Measurements from ENCODE around the gene CGNL1. TPM values are rescaled to one million over a fixed set of nuclear protein-coding genes. Genes with fewer than 3 reads are reported as not detected.

The CGNL1 gene
- total RNA-seq, 1 experiment from 2014 or later = 34.6 TPM

GRCh38 chr15:57452090-57452754 is 75.9 kb downstream of the CGNL1 start:
- no peak overlapping the region for H2AK5ac ChIP-seq (ENCODE audit: insufficient read length, low read length)
- H3K9ac ChIP-seq (ENCODE audit: extremely low read depth, insufficient read length, low read length) = no peak overlapping the region
- TF ChIP-seq CTCF (conservative IDR thresholded peaks at IDR 0.05) = no peak
- no peak overlapping the region for H3K27ac ChIP-seq (ENCODE audit: insufficient read length, low read depth, low read length)
- no peak overlapping the region for H4K5ac ChIP-seq (ENCODE audit: insufficient read length, low read depth, low read length)
- no peaks in the 10 kb centered on the region for H4K20me1 ChIP-seq (ENCODE audit: control insufficient read depth, insufficient read depth, insufficient read length)
- no peaks in the 10 kb centered on the region for H3K23me2 ChIP-seq (ENCODE audit: insufficient read length, low read depth, low read length, poor library complexity, severe bottlenecking)
- Mint-ChIP-seq H3K4me3 (no peak overlapping the region), H3K27me3 (ENCODE audit: low read depth) (no peaks in the 10 kb centered on the region), H3K4me1 (no peaks in the 10 kb centered on the region), H3K9me3 (no peaks in the 10 kb centered on the region), H3K36me3 (ENCODE audit: insufficient read depth in 1 of 3, low read depth in 3 of 3) (peaks cover 12 to 45% (median 42%) of the 10 kb centered on the region in 3 experiments; a peak in 6 of 7 replicates), H3K27ac (peak overlapping the region in 2 of 3 experiments; percentile 12 to 22; a peak in 1 of 7 replicates)
- no peak overlapping the region for H2BK120ac ChIP-seq (ENCODE audit: low read depth, low read length, poor library complexity, severe bottlenecking)
- H2BK12ac ChIP-seq (ENCODE audit: insufficient read length, low read depth, low read length) = no peak overlapping the region
- H3K79me1 ChIP-seq (ENCODE audit: insufficient read depth, low read depth, low read length, poor library complexity, severe bottlenecking) = no peaks in the 10 kb centered on the region
- no peak overlapping the region for H3K18ac ChIP-seq (ENCODE audit: insufficient read length, low read depth, low read length)
- no peak overlapping the region for H2BK15ac ChIP-seq (ENCODE audit: low read depth, low read length)
- H4K8ac ChIP-seq (replicated peaks; ENCODE audit: insufficient read length, low read depth, low read length) = no peak overlapping the region
- H3K14ac ChIP-seq (ENCODE audit: insufficient read depth, low read length) = no peak overlapping the region
- no peak overlapping the region for H3T11ph ChIP-seq (ENCODE audit: low read length)
- H2BK5ac ChIP-seq (ENCODE audit: insufficient read length, low read length) = no peak overlapping the region
- no peak overlapping the region for H2BK20ac ChIP-seq (ENCODE audit: low read depth, low read length, poor library complexity, severe bottlenecking)
- no peaks in the 10 kb centered on the region for H3K4me1 ChIP-seq (ENCODE audit: insufficient read depth, low read length)
- H3K27me3 ChIP-seq (ENCODE audit: insufficient read depth, low read length) = no peaks in the 10 kb centered on the region
- H3K23ac ChIP-seq (ENCODE audit: insufficient read length, low read depth, low read length) = no peak overlapping the region
- WGBS (ENCODE audit: extremely low coverage, insufficient read length, low lambda C conversion rate) = no CpG with 5 or more reads among the region's 11 CpGs
- H3K4me2 ChIP-seq (ENCODE audit: insufficient read depth, insufficient read length, low read length) = no peak overlapping the region
- H3K9me3 ChIP-seq (ENCODE audit: control insufficient read depth, low read depth, low read length) = no peaks in the 10 kb centered on the region
- H2AFZ ChIP-seq (ENCODE audit: low read length) = no peak overlapping the region
- no peak overlapping the region for H3K4ac ChIP-seq (ENCODE audit: low read depth, low read length)
- H3K56ac ChIP-seq (ENCODE audit: insufficient read length, low read depth, low read length) = no peak overlapping the region
- H4K91ac ChIP-seq (ENCODE audit: insufficient read length, low read depth, low read length) = no peak overlapping the region
- no peak for DNase-seq
- H3K79me2 ChIP-seq (ENCODE audit: insufficient read depth, low read length) = no peaks in the 10 kb centered on the region
